ENCODE results near the gene KIFC3.
A peak's percentile ranks its signal among the peaks of the same experiment; 100 is the strongest.
"Not testable (repeated sequence)": the region's sequence is repeated elsewhere in the genome, so short reads cannot be mapped to it uniquely, and the experiment has no call there.

The KIFC3 gene

DNA sequence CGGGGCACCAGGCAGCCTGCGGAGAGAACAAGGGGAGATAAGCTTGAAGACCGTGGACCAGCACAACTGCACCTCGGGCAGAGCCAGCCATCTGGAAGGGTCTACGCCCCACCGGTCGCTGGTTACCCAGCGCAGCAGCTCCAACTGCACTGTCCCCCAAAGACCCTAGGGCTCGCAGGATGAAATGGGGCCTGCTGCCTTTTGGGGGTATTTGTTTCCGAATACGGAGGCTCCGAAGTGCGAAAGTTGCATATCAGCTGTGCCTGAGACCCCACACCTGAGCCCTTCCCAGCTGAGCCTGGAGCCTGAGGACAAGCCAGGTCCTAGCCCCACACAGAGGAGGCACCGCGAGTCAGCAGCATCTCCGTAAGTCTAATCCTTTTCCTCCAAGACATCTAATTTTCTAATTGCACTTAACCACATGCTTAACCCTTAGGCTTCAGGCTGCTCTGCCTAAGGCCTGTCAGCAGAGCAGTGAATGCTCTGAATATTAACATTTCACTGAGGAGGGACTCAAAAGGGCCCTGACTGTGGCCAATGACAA is 4.0 kb downstream of the KIFC3 start:
- DNase-seq: no peak
- Histone ChIP-seq H3K27me3 (replicated peaks in 2 of 5; ENCODE audit: control insufficient read depth in 4 of 5, insufficient read depth in 5 of 5, low read length in 4 of 5) (no peaks in the 10 kb centered on the region), H3K4me1 (ENCODE audit: control extremely low read depth in 1 of 4, control insufficient read depth in 4 of 4, insufficient read depth in 4 of 4, low read length in 3 of 4) (peaks cover 12 to 63% (median 56%) of the 10 kb centered on the region in 4 experiments), H3K36me3 (ENCODE audit: control insufficient read depth in 4 of 4, insufficient read depth in 4 of 4, low read length in 3 of 4) (peaks cover 0 to 15% (median 2%) of the 10 kb centered on the region in 4 experiments), H3K27ac (ENCODE audit: insufficient read depth in 1 of 2, low read depth in 1 of 2, low read length in 2 of 2, poor library complexity in 1 of 2, severe bottlenecking in 2 of 2) (no peak overlapping the region), H3K4me3 (ENCODE audit: control insufficient read depth in 1 of 7, extremely low read depth in 1 of 7, insufficient read depth in 4 of 7, low read depth in 2 of 7, low read length in 6 of 7) (peak overlapping the region in 1 of 7 experiments; percentile 15), H3K9me3 (ENCODE audit: control extremely low read depth in 1 of 5, control insufficient read depth in 4 of 5, insufficient read depth in 2 of 5, low read depth in 1 of 5, low read length in 4 of 5) (no peaks in the 10 kb centered on the region)
- WGBS (ENCODE audit: insufficient coverage): 91% methylated on average over 14 of the region's 16 CpGs
- ChIA-PET CTCF (interaction anchor here (1.0 to 9.9 kb wide), 10 partner anchors 12 to 191 kb away, joined by 3 to 101 read pairs (median 3); no protein-coding TSS in a partner anchor), POLR2A (no interaction called here)

DNA sequence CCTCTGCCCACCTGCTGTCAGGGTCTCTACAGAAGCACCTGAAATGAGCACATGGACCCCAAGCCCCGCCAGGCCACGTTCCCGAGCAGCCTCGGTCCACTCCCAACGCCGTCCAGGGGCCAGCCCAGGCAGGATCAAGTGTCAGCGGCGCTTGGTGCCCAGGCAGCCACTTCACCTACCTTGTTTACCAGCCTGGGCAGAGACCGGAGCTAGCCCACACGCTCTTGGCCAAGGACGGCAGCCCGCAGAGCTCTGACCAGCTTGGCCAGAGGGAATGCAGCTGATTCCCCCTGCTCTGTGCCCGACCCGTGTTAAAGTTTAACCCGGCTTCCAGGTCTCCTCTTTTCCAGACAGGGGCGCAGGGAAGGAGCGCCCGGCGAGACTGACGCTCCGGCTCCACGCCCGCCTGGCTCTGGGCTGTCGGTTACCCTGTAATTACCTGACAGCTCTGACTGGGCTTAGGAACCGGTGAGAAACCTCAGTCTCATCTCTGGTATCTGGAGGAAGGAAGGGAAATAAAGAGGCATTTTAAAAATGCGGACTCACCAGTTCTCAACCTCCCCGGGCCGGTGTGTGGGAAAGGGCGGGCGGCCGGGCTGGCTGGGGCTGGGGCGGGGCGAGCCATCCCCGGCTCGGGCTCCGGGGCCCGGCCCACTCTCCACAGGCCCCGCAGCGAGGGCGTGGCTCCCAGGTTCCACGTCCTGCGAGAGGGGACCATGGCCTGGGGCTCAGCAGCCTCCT is 4.6 kb downstream of the KIFC3 start:
- Histone ChIP-seq H3K27ac (ENCODE audit: insufficient read depth in 1 of 2, low read depth in 1 of 2, low read length in 2 of 2, poor library complexity in 1 of 2, severe bottlenecking in 2 of 2) (no peak overlapping the region), H3K4me1 (ENCODE audit: control extremely low read depth in 1 of 4, control insufficient read depth in 4 of 4, insufficient read depth in 4 of 4, low read length in 3 of 4) (peaks cover 12 to 56% (median 50%) of the 10 kb centered on the region in 4 experiments), H3K27me3 (replicated peaks in 2 of 5; ENCODE audit: control insufficient read depth in 4 of 5, insufficient read depth in 5 of 5, low read length in 4 of 5) (no peaks in the 10 kb centered on the region), H3K36me3 (ENCODE audit: control insufficient read depth in 4 of 4, insufficient read depth in 4 of 4, low read length in 3 of 4) (peaks cover 0 to 15% (median 2%) of the 10 kb centered on the region in 4 experiments), H3K4me3 (ENCODE audit: control insufficient read depth in 1 of 7, extremely low read depth in 1 of 7, insufficient read depth in 4 of 7, low read depth in 2 of 7, low read length in 6 of 7) (peak overlapping the region in 1 of 7 experiments; percentile 15), H3K9me3 (ENCODE audit: control extremely low read depth in 1 of 5, control insufficient read depth in 4 of 5, insufficient read depth in 2 of 5, low read depth in 1 of 5, low read length in 4 of 5) (no peaks in the 10 kb centered on the region)
- POLR2A ChIA-PET: no interaction called here
- DNase-seq: no peak
- WGBS (ENCODE audit: insufficient coverage): 88% methylated on average over 40 of the region's 42 CpGs
- CTCF ChIA-PET: interaction anchor here (0.6 to 9.9 kb wide), 9 partner anchors 12 to 191 kb away, joined by 3 to 101 read pairs (median 3); no protein-coding TSS in a partner anchor

- POLR2A ChIA-PET: no interaction called here
- 95% methylated on average over 8 of the region's 13 CpGs for WGBS (ENCODE audit: insufficient coverage)
- DNase-seq: no peak
- Histone ChIP-seq H3K27me3 (replicated peaks in 2 of 5; ENCODE audit: control insufficient read depth in 4 of 5, insufficient read depth in 5 of 5, low read length in 4 of 5) (no peaks in the 10 kb centered on the region), H3K4me1 (ENCODE audit: control extremely low read depth in 1 of 4, control insufficient read depth in 4 of 4, insufficient read depth in 4 of 4, low read length in 3 of 4) (peaks cover 12 to 51% (median 46%) of the 10 kb centered on the region in 4 experiments), H3K9me3 (ENCODE audit: control extremely low read depth in 1 of 5, control insufficient read depth in 4 of 5, insufficient read depth in 2 of 5, low read depth in 1 of 5, low read length in 4 of 5) (no peaks in the 10 kb centered on the region), H3K36me3 (ENCODE audit: control insufficient read depth in 4 of 4, insufficient read depth in 4 of 4, low read length in 3 of 4) (peaks cover 0 to 15% (median 2%) of the 10 kb centered on the region in 4 experiments), H3K27ac (ENCODE audit: insufficient read depth in 1 of 2, low read depth in 1 of 2, low read length in 2 of 2, poor library complexity in 1 of 2, severe bottlenecking in 2 of 2) (no peak overlapping the region), H3K4me3 (ENCODE audit: control insufficient read depth in 1 of 7, extremely low read depth in 1 of 7, insufficient read depth in 4 of 7, low read depth in 2 of 7, low read length in 6 of 7) (no peak overlapping the region)
- CTCF ChIA-PET: interaction anchor here (0.6 to 9.9 kb wide), 6 partner anchors 11 to 192 kb away, joined by 3 to 101 read pairs (median 3); no protein-coding TSS in a partner anchor
Observed at GRCh38 chr16:57797216-57797525, 5.1 kb downstream of the KIFC3 start.

DNA sequence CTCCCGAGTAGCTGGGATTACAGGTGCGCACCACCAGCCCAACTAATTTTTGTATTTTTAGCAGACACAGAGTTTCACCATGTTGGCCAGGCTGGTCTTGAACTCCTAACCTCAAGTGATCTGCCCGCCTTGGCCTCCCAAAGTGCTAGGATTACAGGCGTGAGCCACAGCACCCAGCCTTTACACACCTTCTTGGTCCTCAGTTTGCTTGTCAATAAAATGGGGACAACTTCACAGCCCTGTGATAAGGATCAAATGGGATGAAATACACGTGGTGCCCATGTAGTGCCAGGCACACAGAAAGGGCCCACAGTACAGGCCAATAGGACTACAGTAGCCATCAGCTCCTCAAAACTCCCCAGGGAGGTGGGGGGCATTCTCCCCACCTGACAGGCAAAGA is 6.3 kb downstream of the KIFC3 start:
- H3K9me3 ChIP-seq (ENCODE audit: control extremely low read depth in 1 of 5, control insufficient read depth in 4 of 5, insufficient read depth in 2 of 5, low read depth in 1 of 5, low read length in 4 of 5); H3K27me3 ChIP-seq (replicated peaks in 2 of 5; ENCODE audit: control insufficient read depth in 4 of 5, insufficient read depth in 5 of 5, low read length in 4 of 5); H3K4me3 ChIP-seq (ENCODE audit: control insufficient read depth in 1 of 7, extremely low read depth in 1 of 7, insufficient read depth in 4 of 7, low read depth in 2 of 7, low read length in 6 of 7); H3K27ac ChIP-seq (ENCODE audit: insufficient read depth in 1 of 2, low read depth in 1 of 2, low read length in 2 of 2, poor library complexity in 1 of 2, severe bottlenecking in 2 of 2); DNase-seq: not testable (repeated sequence)
- WGBS (ENCODE audit: insufficient coverage): 88% methylated on average over 5 of the region's 5 CpGs
- H3K36me3 ChIP-seq (ENCODE audit: control insufficient read depth in 4 of 4, insufficient read depth in 4 of 4, low read length in 3 of 4): peaks cover 0 to 15% (median 2%) of the 10 kb centered on the region in 4 experiments
- POLR2A ChIA-PET: interaction anchor here (0.6 to 2.1 kb wide), 2 partner anchors 8 to 14 kb away, joined by 3 to 5 read pairs; no protein-coding TSS in a partner anchor
- CTCF ChIA-PET: interaction anchor here (1.0 to 9.9 kb wide), 14 partner anchors 10 to 110 kb away, joined by 3 to 101 read pairs (median 4); no protein-coding TSS in a partner anchor
- peaks cover 9 to 44% (median 42%) of the 10 kb centered on the region in 4 experiments for H3K4me1 ChIP-seq (ENCODE audit: control extremely low read depth in 1 of 4, control insufficient read depth in 4 of 4, insufficient read depth in 4 of 4, low read length in 3 of 4)

DNA sequence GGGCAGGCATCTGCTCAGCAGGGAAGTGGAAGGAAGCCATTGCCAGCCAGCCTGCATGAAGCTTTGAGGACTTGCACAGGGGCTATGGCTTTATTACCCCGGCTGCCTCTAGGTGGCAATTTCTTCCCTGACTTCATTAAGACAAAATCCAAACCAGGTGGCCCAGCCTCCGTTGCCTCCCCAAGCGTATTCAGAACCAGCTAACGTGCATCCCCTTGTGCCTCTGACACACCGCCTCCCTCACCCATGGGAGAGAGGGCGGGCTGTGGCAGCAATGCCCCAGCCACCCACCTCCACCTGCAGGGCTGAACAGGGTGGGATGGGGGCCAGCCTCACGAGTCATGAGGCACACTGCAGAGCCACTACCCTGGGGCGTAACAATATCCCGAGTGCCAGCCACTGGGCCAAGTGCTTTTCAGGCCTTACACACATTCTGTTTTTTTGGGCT is 6.8 kb downstream of the KIFC3 start:
- ChIA-PET POLR2A (interaction anchor here (2.1 kb wide), 1 partner anchor 15 kb away, joined by 5 read pairs; no protein-coding TSS in a partner anchor), CTCF (interaction anchor here (0.9 to 9.9 kb wide), 19 partner anchors 8 to 328 kb away, joined by 3 to 101 read pairs (median 4); partner anchors contain the start of gene KIFC3)
- Histone ChIP-seq H3K9me3 (ENCODE audit: control extremely low read depth in 1 of 5, control insufficient read depth in 4 of 5, insufficient read depth in 2 of 5, low read depth in 1 of 5, low read length in 4 of 5) (no peaks in the 10 kb centered on the region), H3K27me3 (replicated peaks in 2 of 5; ENCODE audit: control insufficient read depth in 4 of 5, insufficient read depth in 5 of 5, low read length in 4 of 5) (no peaks in the 10 kb centered on the region), H3K27ac (ENCODE audit: insufficient read depth in 1 of 2, low read depth in 1 of 2, low read length in 2 of 2, poor library complexity in 1 of 2, severe bottlenecking in 2 of 2) (no peak overlapping the region), H3K4me3 (ENCODE audit: control insufficient read depth in 1 of 7, extremely low read depth in 1 of 7, insufficient read depth in 4 of 7, low read depth in 2 of 7, low read length in 6 of 7) (no peak overlapping the region), H3K4me1 (ENCODE audit: control extremely low read depth in 1 of 4, control insufficient read depth in 4 of 4, insufficient read depth in 4 of 4, low read length in 3 of 4) (peaks cover 9 to 39% (median 38%) of the 10 kb centered on the region in 4 experiments), H3K36me3 (ENCODE audit: control insufficient read depth in 4 of 4, insufficient read depth in 4 of 4, low read length in 3 of 4) (peaks cover 0 to 19% (median 2%) of the 10 kb centered on the region in 4 experiments)
- peak; percentile 72 to 85 (median 83) for DNase-seq
- WGBS (ENCODE audit: insufficient coverage): 43% methylated on average over 6 of the region's 9 CpGs

DNA sequence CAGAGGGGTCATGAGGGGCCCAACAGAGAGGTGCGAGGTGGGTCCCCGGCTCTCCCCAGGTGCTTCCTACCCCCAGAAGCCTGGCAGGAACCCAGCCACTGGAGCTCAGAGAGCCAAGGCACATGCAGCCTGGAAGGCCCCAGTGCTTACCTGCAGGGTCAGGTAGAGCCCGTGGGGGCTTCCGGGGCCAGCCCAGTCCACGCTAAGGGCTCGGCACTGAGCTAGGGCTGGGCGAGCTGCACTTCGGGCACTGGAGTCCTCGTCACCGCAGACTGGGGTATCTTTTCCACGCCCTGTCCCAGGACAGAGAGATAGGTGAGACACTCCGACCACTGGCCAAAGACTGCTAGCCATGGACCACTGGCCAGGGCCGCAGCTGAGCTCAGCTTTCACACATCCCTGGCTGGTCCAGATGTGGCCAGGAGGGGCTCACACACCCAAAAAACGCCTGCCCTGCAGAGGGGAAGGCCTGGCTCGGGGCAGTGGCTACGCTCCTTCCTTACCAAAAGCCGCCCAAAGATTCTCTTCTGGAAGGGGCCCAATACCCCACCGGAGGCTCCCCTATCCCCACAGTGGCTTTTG is 7.4 kb downstream of the KIFC3 start:
- H3K4me1 ChIP-seq (ENCODE audit: control extremely low read depth in 1 of 4, control insufficient read depth in 4 of 4, insufficient read depth in 4 of 4, low read length in 3 of 4): peaks cover 9 to 34% (median 33%) of the 10 kb centered on the region in 4 experiments
- H3K27ac ChIP-seq (ENCODE audit: insufficient read depth in 1 of 2, low read depth in 1 of 2, low read length in 2 of 2, poor library complexity in 1 of 2, severe bottlenecking in 2 of 2): no peak overlapping the region
- DNase-seq: no peak
- CTCF ChIA-PET: interaction anchor here (0.7 to 9.9 kb wide), 25 partner anchors 8 to 328 kb away, joined by 3 to 101 read pairs (median 4); partner anchors contain the start of gene KIFC3
- no peaks in the 10 kb centered on the region for H3K9me3 ChIP-seq (ENCODE audit: control extremely low read depth in 1 of 5, control insufficient read depth in 4 of 5, insufficient read depth in 2 of 5, low read depth in 1 of 5, low read length in 4 of 5)
- H3K36me3 ChIP-seq (ENCODE audit: control insufficient read depth in 4 of 4, insufficient read depth in 4 of 4, low read length in 3 of 4): peaks cover 0 to 20% (median 2%) of the 10 kb centered on the region in 4 experiments
- H3K4me3 ChIP-seq (ENCODE audit: control insufficient read depth in 1 of 7, extremely low read depth in 1 of 7, insufficient read depth in 4 of 7, low read depth in 2 of 7, low read length in 6 of 7): no peak overlapping the region
- POLR2A ChIA-PET: interaction anchor here (2.1 kb wide), 1 partner anchor 15 kb away, joined by 5 read pairs; no protein-coding TSS in a partner anchor
- WGBS (ENCODE audit: insufficient coverage): 93% methylated on average over 16 of the region's 18 CpGs
- H3K27me3 ChIP-seq (replicated peaks in 2 of 5; ENCODE audit: control insufficient read depth in 4 of 5, insufficient read depth in 5 of 5, low read length in 4 of 5): no peaks in the 10 kb centered on the region
